NCI-H2107 (cell line): ENCODE measurements around the gene CD2AP.
"Not testable (repeated sequence)": the region's sequence is repeated elsewhere in the genome, so short reads cannot be mapped to it uniquely, and the experiment has no call there.

Experiments
- DNase-seq: peaks from one replicate; lab custom pipeline; 2025; lab: John Stamatoyannopoulos, UW

The CD2AP gene

GRCh38 chr6:47566602-47567001, 89.0 kb downstream of the CD2AP start:
- not testable (repeated sequence) for DNase-seq

GRCh38 chr6:47567586-47567985, 90.0 kb downstream of the CD2AP start:
- no peak for DNase-seq

- no peak for DNase-seq
Observed at GRCh38 chr6:47571488-47571887, 93.9 kb downstream of the CD2AP start.

GRCh38 chr6:47573109-47573508, 95.5 kb downstream of the CD2AP start:
- no peak for DNase-seq

GRCh38 chr6:47574789-47575188, 97.2 kb downstream of the CD2AP start:
- DNase-seq, result no peak

- no peak for DNase-seq
Observed at GRCh38 chr6:47579040-47579439, 101.5 kb downstream of the CD2AP start.

- DNase-seq, result no peak
Observed at GRCh38 chr6:47581591-47581990, 104.0 kb downstream of the CD2AP start.

- no peak for DNase-seq
Observed at GRCh38 chr6:47587493-47587892, 109.9 kb downstream of the CD2AP start.

GRCh38 chr6:47592131-47592840, 114.7 kb downstream of the CD2AP start:
- DNase-seq, result no peak

GRCh38 chr6:47593979-47594378, 116.4 kb downstream of the CD2AP start:
- no peak for DNase-seq

GRCh38 chr6:47595785-47596184, 118.2 kb downstream of the CD2AP start:
- no peak for DNase-seq

- DNase-seq, result no peak
Observed at GRCh38 chr6:47598367-47598766, 120.8 kb downstream of the CD2AP start.

GRCh38 chr6:47599512-47599911, 121.9 kb downstream of the CD2AP start:
- DNase-seq, result no peak

GRCh38 chr6:47603227-47603626, 125.6 kb downstream of the CD2AP start:
- DNase-seq, result no peak

GRCh38 chr6:47603995-47604394, 126.4 kb downstream of the CD2AP start:
- DNase-seq, result no peak

- DNase-seq, result no peak
Observed at GRCh38 chr6:47621838-47622449, 144.4 kb downstream of the CD2AP start.

- no peak for DNase-seq
Observed at GRCh38 chr6:47626782-47627181, 149.2 kb downstream of the CD2AP start.

- DNase-seq, result no peak
Observed at GRCh38 chr6:47628448-47629272, 151.1 kb downstream of the CD2AP start.

GRCh38 chr6:47629954-47630353, 152.4 kb downstream of the CD2AP start:
- no peak for DNase-seq

GRCh38 chr6:47630587-47630986, 153.0 kb downstream of the CD2AP start:
- DNase-seq, result no peak

GRCh38 chr6:47631269-47631772, 153.7 kb downstream of the CD2AP start:
- DNase-seq, result no peak

GRCh38 chr6:47631797-47632196, 154.2 kb downstream of the CD2AP start:
- no peak for DNase-seq

- DNase-seq, result no peak
Observed at GRCh38 chr6:47633141-47633540, 155.6 kb downstream of the CD2AP start.
